Activated CD8-positive, alpha-beta memory T cell treated with anti-CD3 and anti-CD28 coated beads, Interleukin-2, amount 10 ng/mL, durations not matched to agents 7 days and 5 days (primary cell): ENCODE results near the gene KLLN. TPM values are rescaled to one million over a fixed set of nuclear protein-coding genes. Genes with fewer than 3 reads are reported as not detected.
A peak's percentile ranks its signal among the peaks of the same experiment; 100 is the strongest.
"Not testable (repeated sequence)": the region's sequence is repeated elsewhere in the genome, so short reads cannot be mapped to it uniquely, and the experiment has no call there.

Experiments
- ATAC-seq: fragments of 150-1000 bp; cut with Tn5 transposase; one replicate; pipeline ENCODE4 v1.10.0; 2021; ENCODE audit warnings: moderate library complexity
- CTCF ChIA-PET: fragments of 350-600 bp; sonication (Branson Sonifier 250); formaldehyde crosslinking; loops from one replicate; lab custom pipeline; 2021; ENCODE audit warnings: antibody characterized with exemption; lab: Charles Lee
- DNase-seq: peaks from one replicate; pipeline ENCODE4 v3.0.0-alpha.2; 2020
- H3K27ac Mint-ChIP-seq: one replicate; pipeline ENCODE4 v1.8.0; 2021; ENCODE audit warnings: mild to moderate bottlenecking, mixed read lengths
- H3K27me3 Mint-ChIP-seq: one replicate; pipeline ENCODE4 v1.8.0; 2021; ENCODE audit warnings: mixed read lengths
- H3K36me3 Mint-ChIP-seq: one replicate; pipeline ENCODE4 v1.8.0; 2021; ENCODE audit warnings: mild to moderate bottlenecking, mixed read lengths
- H3K4me1 Mint-ChIP-seq: one replicate; pipeline ENCODE4 v1.8.0; 2021; ENCODE audit warnings: mixed read lengths
- H3K4me3 Mint-ChIP-seq: one replicate; pipeline ENCODE4 v1.8.0; 2021; ENCODE audit warnings: mild to moderate bottlenecking, moderate library complexity, mixed read lengths
- H3K9me3 Mint-ChIP-seq: one replicate; pipeline ENCODE4 v1.8.0; 2022; ENCODE audit warnings: low read depth, mixed read lengths
- total RNA-seq, 2 experiments: library from RNA; stranded (reverse); gene quantifications; one replicate each; pipeline ENCODE4 v1.2.3, GENCODE V29; 2021

The KLLN gene
- total RNA-seq, 2 experiments from 2014 or later = 0.67 to 0.84 TPM

DNA sequence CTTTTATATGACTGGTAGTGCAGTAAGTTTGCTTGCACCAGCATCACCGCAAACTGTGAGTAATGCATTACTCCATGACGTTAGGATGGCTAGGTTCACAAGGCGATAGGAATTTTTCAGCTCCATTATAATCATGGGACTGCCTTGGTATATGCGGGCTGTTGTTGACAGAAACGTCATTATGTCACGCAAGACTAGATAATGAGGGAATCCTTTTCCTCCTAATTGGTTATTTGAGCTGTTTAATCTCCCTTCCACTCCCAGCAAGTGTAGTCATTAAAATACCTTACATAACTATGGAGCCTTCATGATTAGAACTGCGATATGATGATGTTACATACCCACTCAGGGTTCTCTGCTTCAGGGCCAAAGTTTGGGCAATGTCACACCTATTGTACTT, 17.3 kb downstream of the KLLN start:
- peaks cover 26% of the 10 kb centered on the region for H3K4me1 Mint-ChIP-seq
- H3K4me3 Mint-ChIP-seq = no peak overlapping the region
- ATAC-seq (no peak), DNase-seq (no peak)
- H3K36me3 Mint-ChIP-seq = peaks cover 3% of the 10 kb centered on the region
- CTCF ChIA-PET = interaction anchor here (1.0 to 1.9 kb wide), 5 partner anchors 11 to 541 kb away, joined by 3 to 8 read pairs (median 4); no protein-coding TSS in a partner anchor
- H3K27me3 Mint-ChIP-seq = no peaks in the 10 kb centered on the region
- no peaks in the 10 kb centered on the region for H3K9me3 Mint-ChIP-seq
- no peak overlapping the region for H3K27ac Mint-ChIP-seq

DNA sequence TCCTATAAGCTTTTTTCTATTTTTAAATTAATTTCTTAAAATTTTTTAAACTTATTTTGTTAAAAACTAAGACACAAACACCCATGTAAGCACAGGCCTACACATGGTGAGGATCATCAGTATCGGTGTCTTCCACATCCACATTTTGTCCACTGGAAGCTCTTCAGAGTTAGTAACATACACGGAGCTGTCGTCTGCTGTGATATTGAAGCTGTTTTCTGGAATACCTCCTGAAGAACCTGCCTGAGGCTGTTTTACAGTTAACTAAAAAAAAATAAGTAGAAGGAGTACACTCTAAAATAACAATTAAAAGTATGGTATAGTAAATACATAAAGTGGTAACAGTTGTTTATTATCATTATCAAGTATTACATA, 17.7 kb downstream of the KLLN start:
- no peak for ATAC-seq
- Mint-ChIP-seq H3K4me1 (peaks cover 22% of the 10 kb centered on the region), H3K9me3 (no peaks in the 10 kb centered on the region), H3K27me3 (no peaks in the 10 kb centered on the region), H3K36me3 (peaks cover 3% of the 10 kb centered on the region), H3K27ac (no peak overlapping the region), H3K4me3 (no peak overlapping the region)
- CTCF ChIA-PET = interaction anchor here (1.0 to 1.9 kb wide), 4 partner anchors 15 to 541 kb away, joined by 3 to 8 read pairs (median 6); no protein-coding TSS in a partner anchor
- DNase-seq = no peak

DNA sequence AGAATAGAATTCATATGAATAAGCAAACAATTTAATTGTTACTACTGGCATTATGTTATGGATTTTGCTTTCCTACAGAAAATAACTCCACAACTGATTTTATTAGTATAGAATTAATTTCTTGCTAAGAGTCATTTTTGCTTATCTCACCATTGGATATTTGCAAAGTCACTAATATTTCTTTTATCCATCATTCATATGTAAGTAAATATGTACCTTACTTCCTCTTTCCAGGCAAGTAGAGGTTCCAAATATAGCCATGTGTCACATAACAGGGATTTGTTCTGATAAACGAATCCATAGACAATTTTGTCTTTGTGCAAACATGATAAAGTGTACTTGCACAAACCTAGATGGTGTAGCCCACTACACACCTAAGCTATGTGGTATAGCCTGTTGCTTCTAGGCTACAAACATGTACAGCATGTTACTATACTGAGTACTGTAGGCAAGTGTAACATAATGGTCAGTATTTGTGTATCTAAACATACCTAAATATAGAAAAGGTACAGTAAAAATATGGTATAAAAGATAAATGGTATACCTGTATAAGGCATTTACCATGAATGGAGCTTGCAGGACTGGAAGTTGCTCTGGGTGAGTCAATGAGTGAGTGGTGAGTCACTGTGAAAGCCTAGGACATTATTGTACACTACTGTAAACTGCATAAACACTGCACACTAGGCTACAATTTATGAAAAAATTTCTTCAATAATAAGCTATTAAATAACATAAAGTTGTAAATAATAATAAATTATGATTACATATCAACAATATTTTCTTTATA, 18.3 kb downstream of the KLLN start:
- H3K4me3 Mint-ChIP-seq = no peak overlapping the region
- no peaks in the 10 kb centered on the region for H3K27me3 Mint-ChIP-seq
- H3K4me1 Mint-ChIP-seq = peaks cover 20% of the 10 kb centered on the region
- CTCF ChIA-PET = interaction anchor here (1.0 to 1.9 kb wide), 4 partner anchors 14 to 542 kb away, joined by 3 to 8 read pairs (median 6); no protein-coding TSS in a partner anchor
- H3K36me3 Mint-ChIP-seq = peaks cover 3% of the 10 kb centered on the region
- DNase-seq = no peak
- ATAC-seq = no peak
- no peak overlapping the region for H3K27ac Mint-ChIP-seq
- H3K9me3 Mint-ChIP-seq = no peaks in the 10 kb centered on the region

DNA sequence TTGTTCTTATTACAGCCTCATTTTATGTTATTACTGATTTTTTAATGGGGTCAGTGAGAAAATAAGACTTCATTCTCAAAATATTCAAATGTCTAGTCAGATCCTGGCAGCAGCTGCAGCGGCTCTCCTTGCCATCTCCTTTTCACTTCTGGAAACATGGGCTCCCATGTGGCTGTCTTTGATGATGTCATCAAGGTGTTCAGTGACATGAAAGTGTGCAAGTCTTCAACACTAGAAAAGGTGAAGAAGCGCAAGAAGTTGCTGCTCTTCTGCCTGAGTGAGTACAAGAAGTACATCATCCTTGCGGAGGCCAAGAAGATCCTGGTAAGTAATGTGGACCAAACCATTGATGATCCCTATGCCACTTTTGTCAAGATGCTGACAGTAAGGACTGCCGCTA, 19.6 kb downstream of the KLLN start:
- H3K36me3 Mint-ChIP-seq = peaks cover 3% of the 10 kb centered on the region
- H3K9me3 Mint-ChIP-seq = no peaks in the 10 kb centered on the region
- no peak overlapping the region for H3K27ac Mint-ChIP-seq
- CTCF ChIA-PET = no interaction called here
- peaks cover 20% of the 10 kb centered on the region for H3K4me1 Mint-ChIP-seq
- DNase-seq (no peak), ATAC-seq (no peak)
- no peaks in the 10 kb centered on the region for H3K27me3 Mint-ChIP-seq
- no peak overlapping the region for H3K4me3 Mint-ChIP-seq

DNA sequence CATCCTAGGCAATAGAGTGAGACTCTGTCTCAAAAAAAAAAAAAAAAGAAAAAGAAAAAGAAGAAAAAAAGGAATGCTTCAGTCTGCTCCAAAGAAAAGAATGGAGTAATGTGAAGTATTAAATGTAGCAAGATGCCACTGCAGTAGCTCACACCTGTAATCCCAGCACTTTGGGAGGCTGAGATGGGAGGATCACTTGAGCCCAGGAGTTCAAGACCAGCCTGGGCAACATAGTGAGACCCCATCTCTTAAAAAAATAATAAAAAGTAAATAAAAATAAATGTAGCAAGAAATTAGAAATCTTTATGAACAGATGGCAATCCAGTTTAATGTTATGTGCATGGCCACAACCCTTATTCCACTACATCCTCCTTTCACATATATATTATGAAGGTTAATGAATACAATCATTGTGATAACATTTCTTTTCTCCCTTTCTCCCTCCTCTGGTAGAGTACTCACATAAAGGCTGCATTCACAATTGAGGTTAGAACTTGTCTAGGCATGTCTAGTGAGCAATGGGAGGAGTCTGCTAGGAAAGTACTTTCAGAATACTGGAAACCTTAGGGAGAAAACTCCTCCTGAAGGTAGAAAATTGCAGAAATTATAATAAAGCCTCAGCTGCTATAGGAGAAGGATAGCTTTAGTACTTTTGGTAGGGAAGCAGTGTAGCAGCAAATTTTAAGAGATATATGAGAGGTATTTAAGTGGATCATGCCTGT, 20.4 kb downstream of the KLLN start:
- CTCF ChIA-PET = interaction anchor here (0.7 kb wide), 1 partner anchor 577 kb away, joined by 3 read pairs; no protein-coding TSS in a partner anchor
- Mint-ChIP-seq H3K4me3 (no peak overlapping the region), H3K9me3 (no peaks in the 10 kb centered on the region), H3K4me1 (peaks cover 20% of the 10 kb centered on the region), H3K27ac (peak overlapping the region; percentile 52), H3K27me3 (no peaks in the 10 kb centered on the region), H3K36me3 (peaks cover 3% of the 10 kb centered on the region)
- ATAC-seq = no peak
- DNase-seq = no peak

DNA sequence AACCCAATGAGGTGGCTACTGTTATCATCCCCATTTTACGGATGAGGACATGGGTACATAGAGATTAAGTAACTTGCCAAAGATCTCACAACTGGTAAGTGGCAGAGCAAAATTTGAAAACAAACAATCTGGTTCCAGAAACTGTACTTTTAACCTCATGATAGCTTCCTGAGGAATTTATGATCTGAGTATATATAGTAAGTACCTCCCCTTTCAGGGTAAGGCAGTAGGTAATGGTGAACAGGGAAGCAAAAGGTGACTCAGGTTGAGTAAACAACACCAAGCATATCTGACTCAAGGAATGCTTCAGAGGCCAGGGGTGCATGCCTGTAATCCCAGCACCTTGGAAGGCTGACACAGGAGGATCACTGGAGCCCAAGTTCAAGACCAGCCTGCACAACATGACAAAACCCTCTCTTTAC, 21.1 kb downstream of the KLLN start:
- DNase-seq (no peak), ATAC-seq (no peak)
- H3K4me3 Mint-ChIP-seq = no peak overlapping the region
- peaks cover 20% of the 10 kb centered on the region for H3K4me1 Mint-ChIP-seq
- H3K27ac Mint-ChIP-seq = no peak overlapping the region
- CTCF ChIA-PET = interaction anchor here (0.7 kb wide), 1 partner anchor 578 kb away, joined by 3 read pairs; no protein-coding TSS in a partner anchor
- H3K9me3 Mint-ChIP-seq = no peaks in the 10 kb centered on the region
- H3K36me3 Mint-ChIP-seq = peaks cover 6% of the 10 kb centered on the region
- H3K27me3 Mint-ChIP-seq = no peaks in the 10 kb centered on the region

DNA sequence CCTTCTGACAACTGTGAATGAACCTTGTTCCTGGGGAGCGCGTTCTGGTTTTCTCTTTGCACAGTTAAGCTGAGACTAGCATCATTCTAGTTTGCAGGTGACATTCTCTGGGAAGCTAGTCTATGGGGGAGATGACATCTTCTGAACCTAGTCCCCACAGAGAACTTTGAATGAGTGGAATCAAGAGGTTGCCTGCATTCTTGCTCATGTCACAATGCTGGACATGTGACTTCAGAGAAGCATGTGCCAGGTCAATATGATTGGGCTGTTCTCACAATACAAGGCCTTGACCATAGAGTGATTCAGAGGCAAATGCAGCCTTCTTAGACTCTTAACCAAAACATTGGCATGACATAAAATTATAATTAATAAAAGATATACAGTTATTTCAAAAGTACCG, 22.1 kb downstream of the KLLN start:
- CTCF ChIA-PET = interaction anchor here (0.7 kb wide), 1 partner anchor 613 kb away, joined by 3 read pairs; no protein-coding TSS in a partner anchor
- H3K36me3 Mint-ChIP-seq = peaks cover 9% of the 10 kb centered on the region
- H3K27ac Mint-ChIP-seq = no peak overlapping the region
- peaks cover 21% of the 10 kb centered on the region for H3K4me1 Mint-ChIP-seq
- no peak for ATAC-seq
- DNase-seq = no peak
- H3K4me3 Mint-ChIP-seq = no peak overlapping the region
- no peaks in the 10 kb centered on the region for H3K9me3 Mint-ChIP-seq
- peaks cover 2% of the 10 kb centered on the region for H3K27me3 Mint-ChIP-seq

DNA sequence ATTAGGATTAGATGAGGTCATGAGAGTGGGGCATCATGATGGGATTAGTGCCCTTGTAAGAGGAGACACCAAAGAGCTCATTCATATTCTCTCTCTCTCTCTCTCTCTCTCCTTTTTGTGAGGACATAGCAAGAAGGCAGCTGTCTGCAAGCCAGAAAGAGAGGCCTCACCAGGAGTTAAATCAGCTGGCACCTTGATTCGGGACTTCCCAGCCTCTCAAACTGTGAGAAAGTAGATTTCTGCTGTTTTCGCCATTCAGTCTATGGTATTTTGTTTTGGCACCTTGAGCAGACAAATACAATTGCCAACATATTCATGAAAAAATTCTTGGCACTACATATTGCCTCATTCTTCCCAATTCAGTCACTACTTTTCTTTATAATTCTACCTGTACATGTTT, 24.7 kb downstream of the KLLN start:
- peaks cover 10% of the 10 kb centered on the region for H3K4me1 Mint-ChIP-seq
- DNase-seq (no peak), ATAC-seq (no peak)
- H3K4me3 Mint-ChIP-seq = no peak overlapping the region
- H3K27me3 Mint-ChIP-seq = peaks cover 4% of the 10 kb centered on the region
- CTCF ChIA-PET = interaction anchor here (0.6 to 0.7 kb wide), 3 partner anchors 12 to 1775 kb away, joined by 3 to 5 read pairs (median 4); no protein-coding TSS in a partner anchor
- H3K27ac Mint-ChIP-seq = no peak overlapping the region
- no peaks in the 10 kb centered on the region for H3K9me3 Mint-ChIP-seq
- peaks cover 12% of the 10 kb centered on the region for H3K36me3 Mint-ChIP-seq

DNA sequence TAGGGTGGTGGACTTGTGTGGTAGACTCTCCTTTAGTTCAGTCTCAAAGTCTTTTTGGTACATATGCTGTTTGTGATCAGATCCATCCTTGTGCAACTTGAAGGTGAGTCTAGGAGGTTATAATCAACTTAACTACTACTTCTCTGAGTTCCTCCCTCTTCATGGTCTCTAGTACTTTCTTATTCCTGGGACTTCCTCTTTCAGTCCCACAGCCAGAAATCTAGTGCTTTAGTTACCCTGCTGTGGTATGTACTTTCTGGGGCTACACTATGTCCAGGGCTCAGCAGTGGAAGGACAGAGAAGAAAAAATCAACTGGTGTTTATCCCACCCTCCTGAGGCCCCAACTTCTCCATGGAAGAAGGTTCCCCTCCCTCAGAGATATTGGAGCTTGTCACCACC, 25.9 kb downstream of the KLLN start:
- H3K27ac Mint-ChIP-seq = no peak overlapping the region
- H3K4me3 Mint-ChIP-seq = no peak overlapping the region
- H3K4me1 Mint-ChIP-seq = peaks cover 6% of the 10 kb centered on the region
- DNase-seq (no peak), ATAC-seq (no peak)
- H3K27me3 Mint-ChIP-seq = peaks cover 4% of the 10 kb centered on the region
- no peaks in the 10 kb centered on the region for H3K9me3 Mint-ChIP-seq
- CTCF ChIA-PET = no interaction called here
- H3K36me3 Mint-ChIP-seq = peaks cover 12% of the 10 kb centered on the region

DNA sequence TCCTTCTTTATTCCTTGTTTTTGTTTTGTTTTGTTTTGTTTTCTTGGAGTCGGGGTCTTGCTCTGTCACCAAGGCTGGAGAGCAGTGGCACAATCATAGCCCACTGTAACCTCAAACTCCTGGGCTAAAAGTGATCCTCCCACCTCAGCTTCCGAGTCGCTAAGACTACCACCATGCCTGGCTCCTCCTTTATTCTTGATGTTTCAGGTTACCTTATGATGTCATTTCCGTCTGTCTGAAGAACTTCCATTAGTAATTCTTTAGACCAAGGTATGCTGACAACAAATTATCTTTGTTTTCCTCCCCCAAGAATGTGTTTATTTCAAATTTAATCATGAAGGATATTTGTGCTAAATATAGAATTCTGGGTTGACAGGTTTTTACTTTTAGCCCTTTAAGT, 27.2 kb downstream of the KLLN start:
- Mint-ChIP-seq H3K27me3 (peaks cover 4% of the 10 kb centered on the region), H3K27ac (no peak overlapping the region), H3K4me3 (no peak overlapping the region), H3K9me3 (no peaks in the 10 kb centered on the region), H3K4me1 (peaks cover 2% of the 10 kb centered on the region), H3K36me3 (peaks cover 9% of the 10 kb centered on the region)
- no peak for ATAC-seq
- DNase-seq = no peak
- CTCF ChIA-PET = no interaction called here

DNA sequence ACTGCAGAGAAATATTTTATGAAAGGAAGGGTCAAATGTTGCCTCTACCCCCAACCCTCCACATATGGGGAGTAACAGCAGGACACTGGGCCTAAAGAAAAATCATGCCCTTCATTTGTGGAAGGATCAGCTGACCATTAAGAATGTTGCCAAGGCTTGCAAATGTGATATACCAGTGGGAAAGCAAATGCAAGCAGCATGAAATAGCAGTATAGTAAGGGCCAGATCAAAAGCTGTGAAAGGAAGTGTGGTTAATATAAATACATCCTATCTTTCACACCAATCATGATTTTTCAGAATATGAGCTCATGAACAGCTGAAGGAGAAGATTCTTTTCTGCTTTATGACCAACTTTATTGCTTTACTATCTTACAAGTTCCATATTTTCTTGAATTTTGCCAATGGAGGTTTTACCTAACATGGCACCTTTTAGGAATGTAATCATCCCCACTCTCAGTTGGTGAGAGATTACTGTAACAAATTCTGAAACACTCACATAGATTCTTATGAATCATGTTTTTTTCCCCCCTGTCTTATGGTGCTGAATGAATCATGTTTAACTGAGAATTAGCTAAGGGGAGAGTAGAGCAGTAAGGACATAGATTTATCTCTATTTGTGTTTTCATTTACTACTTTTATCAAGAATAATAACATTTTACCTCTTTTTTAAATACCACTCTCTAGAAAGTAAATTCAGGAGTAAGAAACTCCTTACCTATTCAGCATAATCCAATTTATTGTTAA, 33.2 kb downstream of the KLLN start:
- no peaks in the 10 kb centered on the region for H3K9me3 Mint-ChIP-seq
- H3K4me1 Mint-ChIP-seq = peaks cover 30% of the 10 kb centered on the region
- no peak overlapping the region for H3K27ac Mint-ChIP-seq
- ATAC-seq (peak; percentile 30), DNase-seq (no peak)
- H3K4me3 Mint-ChIP-seq = no peak overlapping the region
- CTCF ChIA-PET = interaction anchor here (2.5 kb wide), 1 partner anchor 16 kb away, joined by 7 read pairs; no protein-coding TSS in a partner anchor
- H3K36me3 Mint-ChIP-seq = peaks cover 3% of the 10 kb centered on the region
- no peaks in the 10 kb centered on the region for H3K27me3 Mint-ChIP-seq

DNA sequence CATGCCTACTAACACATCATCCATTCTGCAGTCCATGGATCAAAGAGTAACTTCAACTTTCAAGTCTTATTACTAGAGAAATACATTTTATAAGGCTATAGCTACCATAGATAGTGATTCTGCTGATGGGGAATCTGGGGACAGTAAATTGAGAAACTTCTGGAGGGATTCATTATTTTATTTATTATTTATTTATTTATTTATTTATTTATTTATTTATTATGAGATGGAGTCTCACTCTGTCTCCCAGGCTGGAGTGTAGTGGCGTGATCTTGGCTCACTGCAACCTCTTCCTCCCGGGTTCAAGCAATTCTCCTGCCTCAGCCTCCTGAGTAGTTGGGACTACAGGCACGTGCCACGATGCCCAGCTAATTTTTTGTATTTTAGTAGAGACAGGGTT, 34.3 kb downstream of the KLLN start:
- H3K9me3 Mint-ChIP-seq, H3K27me3 Mint-ChIP-seq, H3K36me3 Mint-ChIP-seq, CTCF ChIA-PET, ATAC-seq, H3K27ac Mint-ChIP-seq, H3K4me3 Mint-ChIP-seq, DNase-seq: not testable (repeated sequence)
- peaks cover 30% of the 10 kb centered on the region for H3K4me1 Mint-ChIP-seq

DNA sequence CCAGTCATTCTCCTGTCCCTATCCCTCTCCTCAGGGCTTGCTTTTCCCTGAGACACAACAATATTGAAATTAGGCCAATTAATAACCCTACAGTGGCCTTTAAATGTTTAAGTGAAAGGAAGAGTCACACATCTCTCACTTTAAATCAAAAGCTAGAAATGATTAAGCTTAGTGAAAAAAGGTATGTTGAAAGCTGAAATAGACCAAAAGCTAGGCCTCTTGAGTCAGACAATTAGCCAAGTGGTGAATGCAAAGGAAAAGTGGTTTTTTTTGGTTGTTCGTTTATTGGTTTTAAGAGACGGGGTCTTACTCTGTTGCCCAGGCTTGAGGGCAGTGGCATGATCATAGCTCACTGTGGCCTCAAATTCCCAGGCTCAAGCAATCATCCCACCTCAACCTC, 35.7 kb downstream of the KLLN start:
- Mint-ChIP-seq H3K4me1 (peaks cover 30% of the 10 kb centered on the region), H3K9me3 (no peaks in the 10 kb centered on the region), H3K36me3 (peaks cover 3% of the 10 kb centered on the region), H3K27me3 (no peaks in the 10 kb centered on the region), H3K27ac (no peak overlapping the region), H3K4me3 (no peak overlapping the region)
- ATAC-seq (no peak), DNase-seq (no peak)
- CTCF ChIA-PET = interaction anchor here (1.0 kb wide), 1 partner anchor 9 kb away, joined by 4 read pairs; the partner anchor contains the start of gene ATAD1
